OCI-M2 (cell line): ENCODE data around the gene SORCS3.

Experiments used
- DNase-seq: peaks from one replicate; lab custom pipeline; 2025; ENCODE audit not compliant: unreplicated experiment; lab: John Stamatoyannopoulos, UW

The SORCS3 gene

DNA sequence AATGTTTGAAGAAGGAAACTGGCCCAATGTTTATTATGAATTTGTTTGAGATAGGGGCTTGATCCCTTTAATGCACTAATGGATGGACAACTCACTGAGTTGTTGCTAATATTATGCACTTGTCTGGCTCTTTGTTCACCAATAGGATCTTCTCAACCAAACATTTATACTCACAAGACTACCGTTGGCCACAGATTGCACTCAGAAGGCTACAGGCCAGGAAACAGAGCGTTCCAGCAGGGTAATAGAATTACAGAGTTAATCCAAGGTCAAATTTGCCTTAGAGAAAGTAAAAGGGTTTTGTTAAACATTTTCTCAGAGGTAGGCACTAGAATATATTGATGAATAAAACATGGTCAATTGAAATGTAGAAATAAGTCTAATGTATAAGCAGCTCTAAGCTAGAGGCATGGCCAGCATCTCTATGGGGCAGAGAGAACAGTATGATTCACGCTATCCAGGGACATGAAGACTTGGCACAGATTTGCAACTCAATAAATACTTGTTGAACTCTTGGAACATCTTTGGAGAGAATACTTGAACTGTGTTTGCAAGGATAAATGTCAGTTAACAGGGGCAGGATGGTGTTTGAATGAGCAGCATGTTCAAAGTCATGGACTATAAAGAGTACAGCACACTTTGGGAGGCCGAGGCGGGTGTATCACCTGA is 606.9 kb downstream of the SORCS3 start:
- no peak for DNase-seq

DNA sequence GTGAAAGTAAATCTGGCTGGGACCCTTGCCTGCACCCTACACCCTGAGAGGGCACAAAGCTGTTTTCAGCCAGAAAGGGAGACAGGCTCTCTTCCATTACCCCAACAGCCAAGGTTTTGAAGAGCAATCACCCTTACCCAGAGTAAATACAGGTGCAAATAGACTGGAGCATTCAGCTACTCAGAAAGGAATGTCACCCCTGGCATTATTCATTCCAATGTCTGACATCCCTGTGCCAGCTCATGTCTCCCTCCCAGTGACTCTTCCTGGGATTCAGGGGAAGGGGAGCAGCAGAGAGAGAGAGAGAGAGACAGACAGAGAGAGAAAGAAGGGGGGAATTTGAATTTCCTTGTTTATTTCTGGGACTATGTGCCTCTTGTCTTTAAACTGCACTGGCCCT is 611.8 kb downstream of the SORCS3 start:
- DNase-seq = no peak

DNA sequence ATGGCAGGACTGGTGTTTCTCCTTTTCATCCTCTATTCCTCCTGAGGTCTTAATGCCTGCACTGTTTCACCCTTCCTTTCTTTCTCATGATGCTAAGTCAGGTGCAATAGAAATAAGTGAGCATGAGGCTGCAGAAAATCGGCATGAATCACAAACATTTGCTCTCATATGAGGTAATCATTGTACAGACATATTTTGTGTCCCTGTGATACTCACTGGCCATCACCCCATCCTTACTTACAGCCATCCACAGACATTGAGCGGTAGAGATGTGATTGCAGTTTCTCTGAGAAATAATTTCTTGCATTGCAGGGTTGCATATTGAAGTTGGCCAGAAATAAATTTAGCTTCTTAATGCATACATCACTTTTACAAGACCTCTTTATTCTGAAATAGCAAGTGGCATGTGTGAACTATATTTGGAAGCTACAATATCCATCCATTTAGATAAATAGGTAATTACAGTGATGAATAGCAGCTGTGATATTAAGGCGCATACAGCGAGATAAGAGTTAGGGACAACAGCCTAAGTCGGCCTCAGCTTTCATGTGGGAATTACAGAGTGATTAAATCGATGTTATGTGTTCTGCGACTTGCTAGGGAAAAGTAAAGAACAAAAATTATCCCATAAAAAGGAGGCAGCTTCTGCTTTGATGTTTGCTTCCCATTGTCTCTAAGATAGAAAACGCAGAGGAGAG is 612.6 kb downstream of the SORCS3 start:
- DNase-seq = no peak

DNA sequence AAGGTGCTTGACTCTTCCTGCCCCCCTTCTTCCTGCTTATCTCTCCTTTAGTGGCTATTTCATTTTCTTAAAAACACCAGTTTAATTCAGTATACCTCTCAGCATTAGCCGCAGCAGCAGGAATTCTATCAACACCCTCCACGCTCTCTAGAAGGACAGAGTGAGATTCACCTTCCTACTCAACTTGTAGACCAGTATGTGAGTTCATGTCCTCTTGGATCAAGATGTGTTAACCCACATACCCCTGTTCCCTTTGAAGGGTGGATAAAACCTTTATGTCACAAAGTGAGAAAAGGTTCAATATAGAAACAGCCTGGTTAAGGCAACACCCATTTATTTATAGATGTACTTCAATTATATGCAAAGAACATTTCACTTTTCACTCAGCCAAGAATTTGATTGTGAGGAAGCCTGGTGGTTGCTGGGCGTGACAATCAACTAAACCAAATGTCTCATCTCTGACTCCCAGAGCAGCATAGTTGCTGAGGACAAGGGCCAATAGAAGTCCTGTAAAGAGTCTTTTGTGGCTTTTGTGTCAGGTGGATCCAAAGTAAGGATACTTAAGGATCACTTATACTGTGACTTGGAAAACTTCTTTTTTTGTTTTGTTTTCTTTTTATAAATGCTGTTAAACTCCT is 617.1 kb downstream of the SORCS3 start:
- no peak for DNase-seq

DNA sequence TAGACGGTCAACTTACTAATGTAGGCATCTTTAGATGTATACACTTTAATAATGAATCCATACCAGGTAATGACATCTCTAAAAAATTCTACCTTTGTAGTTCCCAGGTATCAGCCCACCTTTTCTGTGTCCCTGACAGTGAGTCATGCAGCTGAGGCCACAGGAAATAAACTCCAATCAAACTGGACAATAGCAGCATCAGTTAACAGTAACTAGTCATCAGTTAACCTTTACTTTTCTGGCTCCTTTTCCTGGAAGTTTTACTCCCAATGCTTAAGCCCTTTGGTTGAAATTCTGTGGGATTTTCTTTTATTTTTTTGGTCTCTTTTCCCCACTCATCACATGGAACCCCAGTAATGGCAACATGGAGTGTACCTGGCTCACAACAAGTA is 617.6 kb downstream of the SORCS3 start:
- DNase-seq = no peak

DNA sequence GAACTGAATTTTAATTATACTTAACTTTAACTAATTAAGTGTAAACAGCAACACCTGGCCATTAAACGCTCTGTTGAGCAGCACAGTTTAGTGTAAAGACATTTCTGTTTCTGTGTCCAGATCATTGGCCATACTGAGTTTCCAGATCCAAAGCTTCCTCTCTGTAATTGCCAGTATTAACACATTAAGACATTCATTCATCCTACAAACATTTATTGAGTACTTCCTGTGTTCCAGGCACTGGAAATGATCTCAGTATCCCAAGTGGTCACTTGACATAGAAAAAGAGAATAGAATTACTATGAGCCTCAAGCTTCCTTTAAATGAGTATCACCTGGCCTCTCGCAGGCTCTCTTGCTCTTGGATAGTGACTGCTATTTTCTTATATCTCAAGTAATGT is 618.1 kb downstream of the SORCS3 start:
- DNase-seq = no peak

DNA sequence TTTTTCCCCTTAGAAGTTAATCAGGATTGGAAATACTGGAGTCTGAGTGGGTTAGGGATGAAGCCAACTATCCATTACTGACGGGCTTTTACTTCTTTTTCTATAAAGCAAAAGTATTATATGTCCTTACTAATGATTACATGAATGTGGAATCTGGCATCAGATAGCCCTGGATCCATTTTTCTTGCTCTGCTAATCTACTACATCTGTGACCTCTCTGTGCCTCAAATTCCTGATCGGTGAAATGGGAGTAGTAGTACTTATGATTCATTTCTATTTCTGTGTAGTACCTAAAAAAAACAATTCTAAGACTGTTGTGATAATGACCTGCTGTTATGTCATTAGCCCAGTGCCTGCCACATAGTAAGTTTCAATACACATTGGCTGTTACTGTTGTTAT is 621.6 kb downstream of the SORCS3 start:
- no peak for DNase-seq

DNA sequence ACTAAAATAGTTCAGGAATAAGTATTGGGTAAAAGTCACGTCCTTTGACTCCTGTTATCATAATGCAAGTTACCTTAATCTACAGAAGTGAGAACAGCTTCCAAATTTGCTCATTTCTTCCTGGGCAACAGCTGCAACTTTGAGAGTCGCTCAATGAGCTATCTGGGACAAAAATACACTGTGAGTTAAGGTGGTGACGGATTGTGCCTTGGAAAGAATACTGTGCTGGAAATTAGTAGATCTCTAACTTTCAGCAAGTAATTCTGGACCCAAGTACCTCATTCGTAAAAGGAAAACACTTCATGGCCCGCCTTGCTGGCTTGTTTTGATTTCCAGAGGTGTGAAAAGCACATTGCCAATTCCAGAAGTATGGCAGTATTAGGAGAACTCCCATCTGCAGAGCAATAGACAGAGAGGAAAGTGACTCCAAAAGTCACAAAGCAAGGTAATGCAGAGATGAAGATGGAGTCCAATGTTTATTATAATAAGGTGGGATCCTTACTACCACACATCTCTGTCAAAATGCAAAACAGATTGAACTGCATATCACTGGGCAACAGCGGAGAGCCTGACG is 626.0 kb downstream of the SORCS3 start:
- DNase-seq = no peak

DNA sequence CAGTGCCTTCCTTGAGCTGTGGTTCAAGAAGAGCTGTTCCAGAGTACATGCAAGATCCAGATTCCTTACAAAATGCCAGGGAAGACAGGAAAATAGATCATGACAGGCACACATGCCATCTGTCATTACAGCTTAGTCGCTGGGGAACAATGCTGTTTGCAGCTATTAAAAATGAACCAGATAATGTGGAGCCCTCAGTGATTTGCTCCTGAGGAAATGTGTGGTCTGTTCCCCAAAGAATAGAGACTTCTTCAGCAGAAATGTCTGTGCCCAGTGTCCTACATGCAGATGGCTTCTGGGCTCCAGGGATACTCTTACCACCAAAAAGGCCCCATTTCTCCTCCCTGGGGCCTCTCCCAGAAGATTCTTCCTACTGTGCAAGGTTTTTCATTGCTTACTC is 627.9 kb downstream of the SORCS3 start:
- no peak for DNase-seq

DNA sequence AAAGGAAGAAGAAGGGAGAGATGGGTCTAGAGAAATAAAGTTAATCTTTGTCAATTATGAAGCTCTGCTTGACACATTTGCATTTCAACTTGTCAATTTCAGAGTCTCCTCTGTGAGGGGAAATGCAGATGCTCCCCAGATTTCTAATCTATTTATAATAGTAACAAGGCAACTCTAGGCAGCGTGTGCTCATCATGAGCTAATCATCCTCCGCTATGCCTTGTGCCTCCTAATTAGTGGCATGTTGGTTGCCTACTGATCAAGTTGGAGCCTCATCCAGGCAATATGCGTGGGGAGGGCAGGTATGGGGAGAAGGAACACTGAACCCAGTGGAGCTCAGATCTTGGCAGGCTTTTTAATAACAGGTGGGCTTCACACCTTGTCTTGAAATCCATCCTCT is 628.6 kb downstream of the SORCS3 start:
- no peak for DNase-seq

DNA sequence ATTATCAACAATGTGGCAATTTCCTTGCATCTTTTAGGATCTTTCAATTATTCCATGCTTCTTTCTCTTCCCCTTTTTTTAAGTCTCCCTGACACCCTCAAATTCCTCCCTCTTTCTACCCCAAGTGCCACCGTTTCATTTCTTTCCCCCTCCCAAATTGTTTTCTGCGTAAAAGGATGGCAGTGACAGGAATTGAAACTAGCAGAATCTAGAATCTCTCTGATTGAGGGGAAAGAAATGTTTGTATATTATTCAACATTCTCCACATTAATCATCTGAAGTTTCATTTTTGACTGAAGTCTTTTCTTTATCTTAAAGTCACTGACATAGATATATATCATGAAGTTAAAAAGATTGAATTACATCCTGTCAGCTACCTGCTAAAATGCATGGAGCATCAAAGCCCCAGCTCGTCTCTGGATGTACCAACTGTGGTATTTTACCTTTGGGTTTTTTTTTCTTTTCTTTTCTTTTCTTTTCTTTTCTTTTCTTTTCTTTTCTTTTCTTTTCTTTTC is 633.5 kb downstream of the SORCS3 start:
- no peak for DNase-seq

DNA sequence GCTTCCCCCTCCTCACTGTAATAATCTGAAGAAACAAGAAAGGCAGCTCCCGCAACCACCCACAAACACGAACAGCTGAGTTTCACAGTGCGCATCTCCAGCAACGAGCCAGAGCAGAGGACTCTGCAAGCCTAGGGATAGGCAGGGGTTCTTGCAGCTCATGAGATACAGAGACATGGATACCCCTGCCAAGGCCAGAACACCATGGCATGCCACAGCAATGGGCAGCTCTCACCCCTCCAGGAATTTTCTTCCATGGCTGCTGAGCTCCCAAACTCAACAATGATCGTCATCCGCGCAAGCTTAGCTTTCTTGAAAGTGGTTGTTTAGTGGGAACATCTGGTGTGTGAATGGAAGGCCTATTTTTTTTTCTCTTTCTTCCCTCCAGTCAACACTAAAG is 637.3 kb downstream of the SORCS3 start:
- no peak for DNase-seq

DNA sequence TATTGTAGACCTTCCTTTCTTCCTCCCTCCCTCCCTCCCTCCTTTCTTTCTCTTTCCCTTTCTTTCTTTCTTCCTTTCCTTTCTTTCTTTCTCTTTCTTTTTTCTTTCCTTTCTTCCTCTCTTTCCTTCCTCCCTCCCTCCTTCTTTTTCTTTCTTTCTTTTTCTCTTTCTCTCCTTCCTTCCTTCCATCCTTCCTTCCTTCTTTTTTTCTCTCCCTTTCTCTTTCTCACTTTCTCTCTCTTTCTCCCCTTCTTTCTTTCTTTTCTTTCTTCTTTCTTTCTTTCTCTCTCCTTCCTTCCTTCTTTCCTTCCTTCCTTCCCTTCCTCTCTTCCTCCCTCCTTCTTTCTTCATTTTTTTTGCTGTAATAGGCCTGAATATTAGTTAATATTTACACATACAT is 638.0 kb downstream of the SORCS3 start:
- no peak for DNase-seq

DNA sequence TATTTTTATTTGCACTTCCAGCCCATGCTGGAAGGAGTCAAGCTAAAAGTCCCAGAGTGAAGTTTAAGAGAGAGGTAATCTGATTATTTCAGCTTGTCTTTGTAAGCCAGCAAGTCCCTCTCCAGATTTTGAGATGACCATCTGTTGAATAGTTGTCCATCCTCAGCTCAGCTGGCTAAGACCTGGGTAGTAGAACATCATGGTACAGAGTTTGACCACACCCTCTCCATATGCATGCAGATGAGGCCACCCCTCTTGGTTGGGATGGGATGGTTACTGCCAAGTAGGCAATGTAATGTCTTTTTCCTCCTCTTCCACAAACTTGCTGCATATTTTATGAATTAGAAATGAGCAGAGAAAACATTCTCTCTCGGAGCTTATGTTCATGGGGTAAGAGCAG is 639.8 kb downstream of the SORCS3 start:
- DNase-seq = no peak

DNA sequence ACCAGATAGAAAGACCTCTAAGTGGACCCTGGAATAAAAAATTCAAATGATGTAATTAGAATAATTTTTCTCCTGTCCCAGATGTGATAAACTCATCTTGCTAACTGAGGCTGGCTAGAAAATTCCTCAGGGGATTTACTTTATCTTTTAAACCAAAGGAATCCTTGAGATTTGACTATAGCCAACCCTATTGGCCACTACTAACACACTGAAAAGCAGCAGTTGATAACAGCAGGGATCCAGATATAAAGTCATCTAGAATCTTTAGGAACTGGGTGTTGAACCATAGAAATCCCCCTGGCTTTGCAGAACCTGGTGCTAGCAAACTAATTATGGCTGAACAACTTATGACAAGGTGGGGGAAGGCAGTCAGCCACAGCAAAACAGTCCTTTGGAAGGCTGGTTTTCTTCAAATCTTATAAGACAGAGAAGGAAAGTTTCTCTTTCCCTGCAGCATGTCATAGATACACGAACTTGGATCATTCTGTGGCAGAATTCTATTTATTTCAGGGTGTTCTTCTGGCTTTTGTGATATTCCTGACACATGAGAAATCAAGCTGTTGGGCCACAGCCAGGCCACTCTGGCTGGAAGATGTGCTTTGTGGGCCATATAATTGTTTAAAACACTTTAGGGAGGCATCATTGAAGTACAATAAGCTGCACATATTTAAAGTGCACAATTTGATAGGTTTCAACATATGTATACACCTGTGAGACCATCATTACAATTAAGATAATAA is 643.6 kb downstream of the SORCS3 start:
- DNase-seq = no peak

DNA sequence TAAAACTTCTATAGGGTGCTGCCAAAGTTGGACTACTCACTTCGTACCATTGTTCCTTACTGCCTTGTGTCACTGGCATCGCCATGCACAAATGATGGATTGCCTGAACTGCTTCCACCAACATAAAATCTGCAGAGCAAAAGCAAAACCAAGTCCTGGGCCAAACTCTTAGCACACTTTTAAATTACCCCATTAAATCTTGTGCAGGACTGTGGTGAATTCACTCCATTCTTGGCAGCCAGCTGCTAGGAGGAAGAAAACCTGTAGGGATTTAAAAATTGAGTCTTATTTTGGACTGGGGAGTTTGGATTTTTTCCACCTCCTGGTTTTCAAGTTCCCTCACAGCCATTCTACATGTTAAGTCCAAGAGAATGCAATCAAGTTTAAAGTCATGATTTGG is 646.9 kb downstream of the SORCS3 start:
- no peak for DNase-seq

DNA sequence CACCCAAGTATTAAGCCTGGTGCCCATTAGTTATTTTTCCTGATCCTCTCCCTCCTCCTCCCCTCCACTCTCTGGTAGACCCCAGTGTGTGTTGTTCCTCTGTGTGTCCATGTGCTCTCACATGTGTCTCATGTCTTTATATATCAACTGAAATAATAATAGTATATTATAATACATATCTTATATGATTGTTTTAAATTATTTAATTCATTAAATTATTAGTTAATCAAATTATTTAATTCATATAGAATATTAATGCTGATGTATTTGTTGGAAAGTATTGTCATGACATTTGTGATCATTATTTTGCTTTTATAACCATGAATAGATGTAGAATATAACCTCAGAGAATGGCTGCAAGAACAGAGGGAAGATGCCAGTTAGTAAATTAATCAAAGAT is 647.5 kb downstream of the SORCS3 start:
- no peak for DNase-seq

DNA sequence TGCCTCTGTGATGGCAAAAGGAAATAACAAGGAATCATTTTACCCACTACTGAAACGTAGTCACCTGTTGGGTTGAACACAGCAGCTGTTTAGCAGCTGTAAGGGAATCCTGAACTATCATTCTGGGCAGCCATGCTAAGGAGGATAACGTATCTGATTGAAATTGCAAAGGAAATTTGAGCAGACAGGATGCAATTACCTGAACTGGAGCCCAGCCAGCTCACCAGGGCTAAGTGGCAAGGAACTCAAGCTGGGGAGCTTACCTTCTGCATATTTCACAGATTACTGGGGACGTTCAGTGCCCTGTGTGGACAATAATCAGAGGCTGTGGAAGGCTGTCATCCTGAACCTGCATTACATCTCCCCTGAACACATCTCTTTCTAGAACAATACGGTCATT is 650.5 kb downstream of the SORCS3 start:
- no peak for DNase-seq

DNA sequence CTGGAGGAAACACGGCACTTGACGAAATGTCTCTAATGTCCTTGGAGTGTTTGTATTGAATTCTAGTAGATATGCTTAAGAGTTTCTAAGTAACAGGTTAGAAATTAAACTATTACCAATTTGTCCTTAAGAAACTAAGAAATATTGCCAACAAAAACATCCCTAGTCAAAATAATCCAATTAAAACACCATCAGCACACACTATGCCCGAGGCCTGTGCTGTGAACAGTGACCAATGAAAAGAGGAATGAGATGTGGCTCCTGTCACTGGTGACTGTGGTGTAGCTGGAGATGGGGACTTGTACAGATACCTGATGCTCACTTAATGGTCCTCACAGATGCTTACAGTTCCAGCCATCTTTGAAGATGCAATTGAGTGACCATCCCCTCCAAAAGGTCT is 651.1 kb downstream of the SORCS3 start:
- DNase-seq = no peak
